ENCODE data around the gene CARNS1. TPM values are rescaled to one million over a fixed set of nuclear protein-coding genes. Genes with fewer than 3 reads are reported as not detected.

CARNS1 gene
- total RNA-seq, 2 experiments from 2014 or later: 6.2 to 6.9 TPM

- ATAC-seq (no peak), DNase-seq (no peak)
- Mint-ChIP-seq H3K4me3 (no peak overlapping the region), H3K27ac (no peak overlapping the region), H3K4me1 (ENCODE audit: low read depth) (peaks cover 15% of the 10 kb centered on the region), H3K27me3 (no peaks in the 10 kb centered on the region), H3K9me3 (no peaks in the 10 kb centered on the region), H3K36me3 (ENCODE audit: low read depth) (peaks cover 2% of the 10 kb centered on the region)
- ChIA-PET POLR2A (interaction anchor here (0.6 to 1.4 kb wide), 2 partner anchors 31 to 101 kb away, joined by 3 to 8 read pairs; no protein-coding TSS in a partner anchor), CTCF (interaction anchor here (1.8 to 30.8 kb wide), 3 partner anchors 13 to 41 kb away, joined by 5 to 883 read pairs (median 17); partner anchors contain the start of gene POLD4)
- intact Hi-C loops (cut with micrococcal nuclease): no loop called here
- no peak for TF ChIP-seq CTCF (IDR thresholded peaks at IDR 0.05)
These were observed 28.0 kb upstream of the CARNS1 start for GRCh38 chr11:67387518-67387917.

GRCh38 chr11:67389477-67389876 is 26.0 kb upstream of the CARNS1 start:
- Mint-ChIP-seq H3K9me3 (no peaks in the 10 kb centered on the region), H3K36me3 (ENCODE audit: low read depth) (peaks cover 6% of the 10 kb centered on the region), H3K4me1 (ENCODE audit: low read depth) (peaks cover 26% of the 10 kb centered on the region), H3K27me3 (no peaks in the 10 kb centered on the region), H3K27ac (no peak overlapping the region), H3K4me3 (peak overlapping the region; percentile 61)
- CTCF ChIA-PET: interaction anchor here (0.7 to 30.8 kb wide), 3 partner anchors 35 to 116 kb away, joined by 3 to 883 read pairs (median 3); partner anchors contain the start of genes PITPNM1 and POLD4
- peak; percentile 74 for ATAC-seq
- peak; percentile 76 for TF ChIP-seq CTCF (IDR thresholded peaks at IDR 0.05)
- intact Hi-C loops (cut with micrococcal nuclease): no loop called here
- POLR2A ChIA-PET: no interaction called here
- peak; percentile 80 for DNase-seq

GRCh38 chr11:67390947-67391303 is 24.6 kb upstream of the CARNS1 start:
- TF ChIP-seq CTCF (IDR thresholded peaks at IDR 0.05): no peak
- DNase-seq (no peak), ATAC-seq (no peak)
- intact Hi-C loops (cut with micrococcal nuclease): no loop called here
- Mint-ChIP-seq H3K4me3 (peak overlapping the region; percentile 92), H3K36me3 (ENCODE audit: low read depth) (peaks cover 10% of the 10 kb centered on the region), H3K27ac (peak overlapping the region; percentile 77), H3K4me1 (ENCODE audit: low read depth) (peaks cover 26% of the 10 kb centered on the region), H3K27me3 (no peaks in the 10 kb centered on the region), H3K9me3 (no peaks in the 10 kb centered on the region)
- POLR2A ChIA-PET: interaction anchor here (1.2 to 4.4 kb wide), 10 partner anchors 11 to 151 kb away, joined by 3 to 40 read pairs (median 6); partner anchors contain the start of genes ANKRD13D, POLD4, PPP1CA and RPS6KB2
- CTCF ChIA-PET: interaction anchor here (1.0 to 6.1 kb wide), 11 partner anchors 9 to 215 kb away, joined by 3 to 36 read pairs (median 4); partner anchors contain the start of gene PPP1CA

GRCh38 chr11:67391304-67392182 is 23.9 kb upstream of the CARNS1 start, which contains the start of gene RAD9A:
RAD9A (plus strand) TSS chr11:67391986; CDS start chr11:67392045, 59 bp downstream.
- ChIA-PET POLR2A (interaction anchor here (0.6 to 4.4 kb wide), 19 partner anchors 10 to 152 kb away, joined by 3 to 40 read pairs (median 4); partner anchors contain the start of genes ANKRD13D, POLD4, PPP1CA and PTPRCAP), CTCF (interaction anchor here (0.8 to 6.1 kb wide), 16 partner anchors 9 to 214 kb away, joined by 3 to 36 read pairs (median 4); partner anchors contain the start of genes PPP1CA and TMEM134)
- ATAC-seq (peak; percentile 77), DNase-seq (peak; percentile 96)
- H3K9me3 Mint-ChIP-seq: no peaks in the 10 kb centered on the region
- peak within 1 kb of the TSS; percentile 92 for H3K4me3 Mint-ChIP-seq
- no peaks in the 10 kb centered on the region for H3K27me3 Mint-ChIP-seq
- intact Hi-C loops (cut with micrococcal nuclease): no loop called here
- TF ChIP-seq CTCF (IDR thresholded peaks at IDR 0.05): no peak
- peaks cover 30% of the 10 kb centered on the region for H3K4me1 Mint-ChIP-seq (ENCODE audit: low read depth)
- peak within 1 kb of the TSS; percentile 77 for H3K27ac Mint-ChIP-seq
- peaks cover 10% of the 10 kb centered on the region for H3K36me3 Mint-ChIP-seq (ENCODE audit: low read depth)

Data from activated CD8-positive, alpha-beta T cell treated with anti-CD3 and anti-CD28 coated beads for 36 hours (primary cell).